K562 (cell line): Measurements from ENCODE around the gene CNTD1. TPM values are rescaled to one million over a fixed set of nuclear protein-coding genes. Genes with fewer than 3 reads are reported as not detected.

Experiments
- ESRRA ChIP-seq: fragments of 450-650 bp; IDR thresholded peaks from 2 replicates; pipeline ENCODE4 v1.6.1; 2014; ENCODE audit warnings: low read depth, mild to moderate bottlenecking, moderate library complexity, borderline replicate concordance
- HDAC1 ChIP-seq, 2 experiments: fragments of 450-650 bp; IDR thresholded peaks; 2 replicates each; pipeline ENCODE4 v1.6.1; 2016 to 2017; ENCODE audit warnings: inconsistent platforms in 1 of 2, mild to moderate bottlenecking in 1 of 2, moderate library complexity in 1 of 2
- HEY1 ChIP-seq: fragments of 250-450 bp; sonication (Bioruptor Pico); IDR thresholded peaks from 2 replicates; pipeline ENCODE4 v1.5.0; 2020; ENCODE audit warnings: mild to moderate bottlenecking, moderate library complexity, borderline replicate concordance
- MCM3 ChIP-seq: fragments of 450-650 bp; IDR thresholded peaks from 2 replicates; pipeline ENCODE4 v1.6.1; 2016
- NR2C2 ChIP-seq, 2 experiments: fragments of 200-800 bp in 1 of 2; sonication (Bioruptor generic) in 1 of 2; sonication (generic) in 1 of 2; formaldehyde crosslinking in 1 of 2; IDR thresholded peaks; 2 replicates each; pipeline versions ENCODE4 v1.6.1 to v1.8.0; 2016 to 2022; ENCODE audit warnings: mild to moderate bottlenecking in 1 of 2, missing compliant biosample characterization in 1 of 2, missing genetic modification characterization in 1 of 2, missing genetic modification reagents in 1 of 2
- SAP30 ChIP-seq: fragments of 200-600 bp; sonication (generic); IDR thresholded peaks from 2 replicates; pipeline ENCODE4 v1.6.1; 2012; ENCODE audit warnings: borderline replicate concordance, low read depth, mild to moderate bottlenecking, moderate library complexity, low read length, control low read depth, inconsistent platforms; ENCODE audit not compliant: insufficient read depth, poor library complexity, severe bottlenecking
- ZC3H11A ChIP-seq: IDR thresholded peaks from 2 replicates; pipeline ENCODE4 v1.6.1; 2012; ENCODE audit warnings: low read depth, low read length, improper control_type of control experiment
- ZNF197 ChIP-seq: fragments of 200-800 bp; sonication (Bioruptor generic); IDR thresholded peaks from 2 replicates; pipeline ENCODE4 v1.6.1; 2016; ENCODE audit warnings: low read depth, missing genetic modification characterization, missing compliant biosample characterization
- polyA plus RNA-seq, 8 experiments: library from polyadenylated mRNA; depleted of rRNA in 4 of 8; stranded (reverse) in 5 of 8; unstranded in 3 of 8; fragments of >200 nt; fragmentation: Nextera tagmentation in 2 of 8; fragmentation: Illumina TruSeq in 1 of 8; extraction: Ambion mirVana in 2 of 8; extraction: Trizol in 1 of 8; gene quantifications; 2 replicates each; pipeline versions ENCODE4 v1.2.1 to v1.2.3, GENCODE V29; 2011 to 2014; ENCODE audit warnings: inconsistent platforms in 1 of 8, missing spikeins in 1 of 8
- total RNA-seq, 7 experiments: library from RNA; depleted of rRNA in 6 of 7; stranded (reverse); fragments of >200 nt in 6 of 7; fragmentation: Illumina TruSeq in 2 of 7; extraction: Trizol in 2 of 7; gene quantifications; 2 replicates each; pipeline versions ENCODE4 v1.2.1 to v1.2.3, GENCODE V29; 2011 to 2021; ENCODE audit warnings: low replicate concordance in 1 of 7
- TF ChIP-seq, protein P1 (sequence below): fragments of 450-650 bp; IDR thresholded peaks from 2 replicates; pipeline ENCODE4 v1.6.1; 2016; ENCODE audit warnings: low read depth, mild to moderate bottlenecking, moderate library complexity
- TF ChIP-seq, protein P2 (sequence below): fragments of 450-650 bp; IDR thresholded peaks from 2 replicates; pipeline ENCODE4 v1.6.1; 2016; ENCODE audit warnings: mild to moderate bottlenecking
- TF ChIP-seq, protein P3 (sequence below): fragments of 250-450 bp; sonication (Bioruptor Pico); IDR thresholded peaks from 2 replicates; pipeline ENCODE4 v1.8.0; 2022; ENCODE audit warnings: inconsistent platforms, mild to moderate bottlenecking, moderate library complexity, borderline replicate concordance
- TF ChIP-seq, protein P4 (sequence below): fragments of 250-450 bp; sonication (Bioruptor Pico); IDR thresholded peaks from 2 replicates; pipeline ENCODE4 v1.4.0; 2020; ENCODE audit warnings: borderline replicate concordance
- TF ChIP-seq, protein P5 (sequence below): fragments of 150-350 bp; IDR thresholded peaks from 2 replicates; pipeline ENCODE4 v1.6.1; 2014; ENCODE audit warnings: low read depth, mild to moderate bottlenecking, low read length, borderline replicate concordance

Gene CNTD1
- total and polyA plus RNA-seq, 9 of the 15 experiments (the other 6 are each of a cell fraction or from before 2014, with no cell fraction given) = 0.12 to 0.86 (median 0.41) TPM; not detected in 1

DNA sequence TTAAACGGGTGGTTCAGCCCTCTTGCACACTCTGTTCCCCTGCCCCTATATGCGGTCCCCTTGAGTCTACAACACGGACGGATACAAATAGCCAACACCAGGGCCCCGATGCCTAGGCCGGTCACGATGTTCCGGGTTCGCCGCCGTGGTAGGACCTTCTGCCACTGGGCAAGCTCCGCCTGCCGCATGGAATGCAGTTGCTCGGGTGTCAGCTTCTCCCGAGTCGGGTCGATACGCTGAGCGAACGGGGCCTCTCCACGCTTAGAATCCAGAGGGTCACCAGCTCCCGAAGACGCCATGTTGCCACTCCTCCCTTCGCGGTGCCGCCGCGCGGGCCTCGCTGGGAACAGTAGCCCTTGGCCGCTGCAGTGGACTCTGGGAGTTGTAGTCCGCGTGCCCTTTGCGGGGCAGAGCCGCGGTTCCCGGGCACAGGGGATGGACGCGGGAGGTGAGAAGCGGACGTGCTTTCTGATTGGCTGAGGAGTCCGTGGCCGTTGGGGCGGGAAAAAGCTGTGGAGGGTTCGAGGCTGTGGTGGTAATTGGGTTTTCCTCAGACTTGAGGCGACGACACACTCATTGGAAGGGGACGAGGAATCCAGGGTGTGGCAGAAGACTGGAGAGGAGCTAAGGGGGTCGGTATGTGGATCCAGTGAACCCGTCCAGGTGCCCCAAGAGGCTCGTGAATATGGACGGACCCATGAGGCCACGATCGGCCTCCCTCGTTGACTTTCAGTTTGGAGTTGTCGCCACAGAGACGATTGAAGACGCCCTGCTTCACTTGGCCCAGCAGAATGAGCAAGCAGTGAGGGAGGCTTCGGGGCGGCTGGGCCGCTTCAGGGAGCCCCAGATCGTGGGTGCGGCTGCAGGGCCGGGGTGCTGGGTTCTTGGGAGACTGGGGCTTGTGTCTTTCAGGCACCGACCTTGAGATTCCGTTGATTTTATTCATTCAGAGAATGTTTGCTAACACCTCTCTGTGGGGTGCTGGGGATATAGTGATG lies at the start of gene CNTD1, which contains the start of gene COA3 (continued):
- TF ChIP-seq, protein P1, sequence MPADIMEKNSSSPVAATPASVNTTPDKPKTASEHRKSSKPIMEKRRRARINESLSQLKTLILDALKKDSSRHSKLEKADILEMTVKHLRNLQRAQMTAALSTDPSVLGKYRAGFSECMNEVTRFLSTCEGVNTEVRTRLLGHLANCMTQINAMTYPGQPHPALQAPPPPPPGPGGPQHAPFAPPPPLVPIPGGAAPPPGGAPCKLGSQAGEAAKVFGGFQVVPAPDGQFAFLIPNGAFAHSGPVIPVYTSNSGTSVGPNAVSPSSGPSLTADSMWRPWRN = 0 out of 2 replicates have a peak, but pooled peaks have one; percentile 25
- TF ChIP-seq HDAC1 (IDR thresholded peaks at IDR 0.05) = peak in 1 of 2 experiments; percentile 95; a peak in 2 of 4 replicates
- TF ChIP-seq MCM3 = no peak
- TF ChIP-seq, protein P2, sequence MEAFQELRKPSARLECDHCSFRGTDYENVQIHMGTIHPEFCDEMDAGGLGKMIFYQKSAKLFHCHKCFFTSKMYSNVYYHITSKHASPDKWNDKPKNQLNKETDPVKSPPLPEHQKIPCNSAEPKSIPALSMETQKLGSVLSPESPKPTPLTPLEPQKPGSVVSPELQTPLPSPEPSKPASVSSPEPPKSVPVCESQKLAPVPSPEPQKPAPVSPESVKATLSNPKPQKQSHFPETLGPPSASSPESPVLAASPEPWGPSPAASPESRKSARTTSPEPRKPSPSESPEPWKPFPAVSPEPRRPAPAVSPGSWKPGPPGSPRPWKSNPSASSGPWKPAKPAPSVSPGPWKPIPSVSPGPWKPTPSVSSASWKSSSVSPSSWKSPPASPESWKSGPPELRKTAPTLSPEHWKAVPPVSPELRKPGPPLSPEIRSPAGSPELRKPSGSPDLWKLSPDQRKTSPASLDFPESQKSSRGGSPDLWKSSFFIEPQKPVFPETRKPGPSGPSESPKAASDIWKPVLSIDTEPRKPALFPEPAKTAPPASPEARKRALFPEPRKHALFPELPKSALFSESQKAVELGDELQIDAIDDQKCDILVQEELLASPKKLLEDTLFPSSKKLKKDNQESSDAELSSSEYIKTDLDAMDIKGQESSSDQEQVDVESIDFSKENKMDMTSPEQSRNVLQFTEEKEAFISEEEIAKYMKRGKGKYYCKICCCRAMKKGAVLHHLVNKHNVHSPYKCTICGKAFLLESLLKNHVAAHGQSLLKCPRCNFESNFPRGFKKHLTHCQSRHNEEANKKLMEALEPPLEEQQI = no peak
- TF ChIP-seq, protein P3, sequence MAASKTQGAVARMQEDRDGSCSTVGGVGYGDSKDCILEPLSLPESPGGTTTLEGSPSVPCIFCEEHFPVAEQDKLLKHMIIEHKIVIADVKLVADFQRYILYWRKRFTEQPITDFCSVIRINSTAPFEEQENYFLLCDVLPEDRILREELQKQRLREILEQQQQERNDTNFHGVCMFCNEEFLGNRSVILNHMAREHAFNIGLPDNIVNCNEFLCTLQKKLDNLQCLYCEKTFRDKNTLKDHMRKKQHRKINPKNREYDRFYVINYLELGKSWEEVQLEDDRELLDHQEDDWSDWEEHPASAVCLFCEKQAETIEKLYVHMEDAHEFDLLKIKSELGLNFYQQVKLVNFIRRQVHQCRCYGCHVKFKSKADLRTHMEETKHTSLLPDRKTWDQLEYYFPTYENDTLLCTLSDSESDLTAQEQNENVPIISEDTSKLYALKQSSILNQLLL (CRISPR knock-in tag) = no peak
- TF ChIP-seq SAP30 = no peak
- TF ChIP-seq, protein P4, sequence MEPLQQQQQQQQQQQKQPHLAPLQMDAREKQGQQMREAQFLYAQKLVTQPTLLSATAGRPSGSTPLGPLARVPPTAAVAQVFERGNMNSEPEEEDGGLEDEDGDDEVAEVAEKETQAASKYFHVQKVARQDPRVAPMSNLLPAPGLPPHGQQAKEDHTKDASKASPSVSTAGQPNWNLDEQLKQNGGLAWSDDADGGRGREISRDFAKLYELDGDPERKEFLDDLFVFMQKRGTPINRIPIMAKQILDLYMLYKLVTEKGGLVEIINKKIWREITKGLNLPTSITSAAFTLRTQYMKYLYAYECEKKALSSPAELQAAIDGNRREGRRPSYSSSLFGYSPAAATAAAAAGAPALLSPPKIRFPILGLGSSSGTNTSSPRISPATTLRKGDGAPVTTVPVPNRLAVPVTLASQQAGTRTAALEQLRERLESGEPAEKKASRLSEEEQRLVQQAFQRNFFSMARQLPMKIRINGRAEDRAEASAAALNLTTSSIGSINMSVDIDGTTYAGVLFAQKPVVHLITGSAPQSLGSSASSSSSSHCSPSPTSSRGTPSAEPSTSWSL (CRISPR knock-in tag) = no peak
- TF ChIP-seq, protein P5, sequence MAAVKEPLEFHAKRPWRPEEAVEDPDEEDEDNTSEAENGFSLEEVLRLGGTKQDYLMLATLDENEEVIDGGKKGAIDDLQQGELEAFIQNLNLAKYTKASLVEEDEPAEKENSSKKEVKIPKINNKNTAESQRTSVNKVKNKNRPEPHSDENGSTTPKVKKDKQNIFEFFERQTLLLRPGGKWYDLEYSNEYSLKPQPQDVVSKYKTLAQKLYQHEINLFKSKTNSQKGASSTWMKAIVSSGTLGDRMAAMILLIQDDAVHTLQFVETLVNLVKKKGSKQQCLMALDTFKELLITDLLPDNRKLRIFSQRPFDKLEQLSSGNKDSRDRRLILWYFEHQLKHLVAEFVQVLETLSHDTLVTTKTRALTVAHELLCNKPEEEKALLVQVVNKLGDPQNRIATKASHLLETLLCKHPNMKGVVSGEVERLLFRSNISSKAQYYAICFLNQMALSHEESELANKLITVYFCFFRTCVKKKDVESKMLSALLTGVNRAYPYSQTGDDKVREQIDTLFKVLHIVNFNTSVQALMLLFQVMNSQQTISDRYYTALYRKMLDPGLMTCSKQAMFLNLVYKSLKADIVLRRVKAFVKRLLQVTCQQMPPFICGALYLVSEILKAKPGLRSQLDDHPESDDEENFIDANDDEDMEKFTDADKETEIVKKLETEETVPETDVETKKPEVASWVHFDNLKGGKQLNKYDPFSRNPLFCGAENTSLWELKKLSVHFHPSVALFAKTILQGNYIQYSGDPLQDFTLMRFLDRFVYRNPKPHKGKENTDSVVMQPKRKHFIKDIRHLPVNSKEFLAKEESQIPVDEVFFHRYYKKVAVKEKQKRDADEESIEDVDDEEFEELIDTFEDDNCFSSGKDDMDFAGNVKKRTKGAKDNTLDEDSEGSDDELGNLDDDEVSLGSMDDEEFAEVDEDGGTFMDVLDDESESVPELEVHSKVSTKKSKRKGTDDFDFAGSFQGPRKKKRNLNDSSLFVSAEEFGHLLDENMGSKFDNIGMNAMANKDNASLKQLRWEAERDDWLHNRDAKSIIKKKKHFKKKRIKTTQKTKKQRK = no peak
- peak; percentile 45; the same call in 1 of the 2 replicates for TF ChIP-seq ESRRA
- no peak for TF ChIP-seq HEY1 (CRISPR knock-in tag)
- peak; percentile 50; the same call in 1 of the 2 replicates for TF ChIP-seq NR2C2 (CRISPR knock-in tag; IDR thresholded peaks at IDR 0.05)
- peak; percentile 91 for TF ChIP-seq NR2C2 (tag; IDR thresholded peaks at IDR 0.05)
- no peak for TF ChIP-seq ZC3H11A
- TF ChIP-seq ZNF197 (CRISPR knock-in tag) = no peak
